MCF 10A (cell line): ENCODE results near the gene METTL16. TPM values are rescaled to one million over a fixed set of nuclear protein-coding genes. Genes with fewer than 3 reads are reported as not detected.
"Not testable (repeated sequence)": the region's sequence is repeated elsewhere in the genome, so short reads cannot be mapped to it uniquely, and the experiment has no call there.

Experiments
- BruUV-seq: library from RNA; stranded (reverse); fragments of 400-500 nt; replicated peaks from 2 replicates; lab custom pipeline; 2021; lab: Mats Ljungman, UMichigan
- CTCF ChIA-PET: fragments of 300-600 bp; sonication (Branson Sonifier 250); formaldehyde crosslinking; extraction: SDS; loops from one replicate; lab custom pipeline; 2021; ENCODE audit warnings: antibody characterized with exemption, inconsistent platforms; lab: Yijun Ruan, JAX
- POLR2A ChIA-PET: fragments of 300-600, 350-650 bp; sonication (Branson Sonifier 250); formaldehyde crosslinking; extraction: SDS; loops from one replicate; lab custom pipeline; 2020; ENCODE audit warnings: antibody characterized with exemption, inconsistent platforms; lab: Yijun Ruan, JAX
- DNase-seq: peaks from one replicate; pipeline ENCODE4 v3.0.0-alpha.2; 2018; ENCODE audit not compliant: unreplicated experiment
- H3K27ac Mint-ChIP-seq: one replicate; pipeline ENCODE4 v1.8.0; 2022; ENCODE audit warnings: mild to moderate bottlenecking, low read depth, mixed read lengths; ENCODE audit not compliant: unreplicated experiment
- H3K27me3 Mint-ChIP-seq: one replicate; pipeline ENCODE4 v1.8.0; 2022; ENCODE audit warnings: mixed read lengths; ENCODE audit not compliant: insufficient read depth, unreplicated experiment
- H3K36me3 Mint-ChIP-seq: one replicate; pipeline ENCODE4 v1.8.0; 2022; ENCODE audit warnings: mild to moderate bottlenecking, moderate library complexity, mixed read lengths; ENCODE audit not compliant: insufficient read depth, unreplicated experiment
- H3K4me1 Mint-ChIP-seq: one replicate; pipeline ENCODE4 v1.8.0; 2022; ENCODE audit warnings: mixed read lengths; ENCODE audit not compliant: insufficient read depth, unreplicated experiment
- H3K4me3 Mint-ChIP-seq: one replicate; pipeline ENCODE4 v1.8.0; 2022; ENCODE audit warnings: mild to moderate bottlenecking, moderate library complexity, mixed read lengths; ENCODE audit not compliant: unreplicated experiment
- H3K9me3 Mint-ChIP-seq: one replicate; pipeline ENCODE4 v1.8.0; 2022; ENCODE audit warnings: mixed read lengths; ENCODE audit not compliant: unreplicated experiment
- intact Hi-C: fragments of 100-400 bp; cut with micrococcal nuclease; formaldehyde crosslinking; loops from 2 replicates; pipeline ENCODE4 v1.14.1; 2022
- total RNA-seq: library from RNA; stranded (reverse); gene quantifications from 2 replicates; pipeline ENCODE4 v1.2.3, GENCODE V29; 2022
- TF ChIP-seq, protein P1 (sequence below): fragments of 200-600 bp; IDR thresholded peaks from one replicate; pipeline ENCODE4 v1.8.0; 2022; ENCODE audit warnings: antibody characterized with exemption, mild to moderate bottlenecking; ENCODE audit not compliant: unreplicated experiment

METTL16 gene
- total RNA-seq, 1 experiment from 2014 or later = 41.4 TPM

DNA sequence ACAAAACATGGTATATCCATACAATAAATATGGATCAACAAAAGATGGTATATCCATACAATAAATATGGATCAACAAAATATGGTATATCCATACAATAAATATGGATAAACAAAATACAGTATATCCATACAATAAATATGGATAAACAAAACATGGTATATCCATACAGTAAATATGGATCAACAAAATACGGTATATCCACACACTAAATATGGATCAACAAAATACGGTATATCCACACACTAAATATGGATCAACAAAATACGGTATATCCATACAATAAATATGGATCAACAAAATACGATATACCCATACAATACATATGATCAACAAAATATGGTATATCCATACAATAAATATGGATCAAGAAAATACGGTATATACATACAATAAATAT, 8.1 kb downstream of the METTL16 start:
- ChIA-PET POLR2A (interaction anchor here (1.5 kb wide), 1 partner anchor 18 kb away, joined by 3 read pairs; no protein-coding TSS in a partner anchor), CTCF (no interaction called here)
- Mint-ChIP-seq H3K4me3 (no peak overlapping the region), H3K27ac (no peak overlapping the region), H3K9me3 (no peaks in the 10 kb centered on the region), H3K27me3 (no peaks in the 10 kb centered on the region), H3K4me1 (peaks cover 18% of the 10 kb centered on the region), H3K36me3 (peaks cover 36% of the 10 kb centered on the region)
- no TSS peak for BruUV-seq
- TF ChIP-seq, protein P1, sequence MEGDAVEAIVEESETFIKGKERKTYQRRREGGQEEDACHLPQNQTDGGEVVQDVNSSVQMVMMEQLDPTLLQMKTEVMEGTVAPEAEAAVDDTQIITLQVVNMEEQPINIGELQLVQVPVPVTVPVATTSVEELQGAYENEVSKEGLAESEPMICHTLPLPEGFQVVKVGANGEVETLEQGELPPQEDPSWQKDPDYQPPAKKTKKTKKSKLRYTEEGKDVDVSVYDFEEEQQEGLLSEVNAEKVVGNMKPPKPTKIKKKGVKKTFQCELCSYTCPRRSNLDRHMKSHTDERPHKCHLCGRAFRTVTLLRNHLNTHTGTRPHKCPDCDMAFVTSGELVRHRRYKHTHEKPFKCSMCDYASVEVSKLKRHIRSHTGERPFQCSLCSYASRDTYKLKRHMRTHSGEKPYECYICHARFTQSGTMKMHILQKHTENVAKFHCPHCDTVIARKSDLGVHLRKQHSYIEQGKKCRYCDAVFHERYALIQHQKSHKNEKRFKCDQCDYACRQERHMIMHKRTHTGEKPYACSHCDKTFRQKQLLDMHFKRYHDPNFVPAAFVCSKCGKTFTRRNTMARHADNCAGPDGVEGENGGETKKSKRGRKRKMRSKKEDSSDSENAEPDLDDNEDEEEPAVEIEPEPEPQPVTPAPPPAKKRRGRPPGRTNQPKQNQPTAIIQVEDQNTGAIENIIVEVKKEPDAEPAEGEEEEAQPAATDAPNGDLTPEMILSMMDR = no peak
- DNase-seq = no peak
- intact Hi-C loops = loop anchor here (2.0 kb wide), 1 partner anchor 19 kb away; no protein-coding TSS in a partner anchor

DNA sequence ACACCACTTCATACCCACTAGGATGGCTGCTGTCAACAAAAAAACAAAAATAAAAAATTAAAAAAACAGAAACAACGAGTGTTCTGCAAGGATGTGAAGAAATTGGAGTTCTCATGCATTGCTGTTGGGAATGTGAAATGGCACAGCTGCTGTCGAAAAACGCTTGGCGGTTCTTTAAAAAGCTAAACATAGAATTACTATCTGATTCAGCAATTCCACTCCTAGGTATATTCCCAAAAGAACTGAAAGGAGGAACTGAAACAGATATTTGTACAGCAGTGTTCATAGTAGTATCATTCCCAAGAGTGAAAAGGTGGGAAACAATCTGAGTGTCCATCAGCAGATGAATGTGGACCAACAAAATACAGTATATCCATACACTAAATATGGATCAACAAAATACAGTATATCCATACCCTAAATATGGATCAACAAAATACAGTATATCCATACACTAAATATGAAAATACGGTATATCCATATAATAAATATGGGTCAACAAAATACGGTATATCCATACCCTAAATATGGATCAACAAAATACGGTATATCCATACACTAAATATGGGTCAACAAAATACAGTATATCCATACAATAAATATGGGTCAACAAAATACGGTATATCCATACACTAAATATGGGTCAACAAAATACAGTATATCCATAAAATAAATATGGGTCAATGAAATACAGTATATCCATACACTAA, 8.7 kb downstream of the METTL16 start:
- TF ChIP-seq, protein P1 = no peak
- peaks cover 13% of the 10 kb centered on the region for H3K4me1 Mint-ChIP-seq
- H3K36me3 Mint-ChIP-seq = peaks cover 42% of the 10 kb centered on the region
- ChIA-PET POLR2A (no interaction called here), CTCF (no interaction called here)
- intact Hi-C loops = loop anchor here (2.0 kb wide), 1 partner anchor 18 kb away; no protein-coding TSS in a partner anchor
- DNase-seq = no peak
- H3K4me3 Mint-ChIP-seq = no peak overlapping the region
- H3K27me3 Mint-ChIP-seq = no peaks in the 10 kb centered on the region
- H3K27ac Mint-ChIP-seq = no peak overlapping the region
- no TSS peak for BruUV-seq
- H3K9me3 Mint-ChIP-seq = no peaks in the 10 kb centered on the region

DNA sequence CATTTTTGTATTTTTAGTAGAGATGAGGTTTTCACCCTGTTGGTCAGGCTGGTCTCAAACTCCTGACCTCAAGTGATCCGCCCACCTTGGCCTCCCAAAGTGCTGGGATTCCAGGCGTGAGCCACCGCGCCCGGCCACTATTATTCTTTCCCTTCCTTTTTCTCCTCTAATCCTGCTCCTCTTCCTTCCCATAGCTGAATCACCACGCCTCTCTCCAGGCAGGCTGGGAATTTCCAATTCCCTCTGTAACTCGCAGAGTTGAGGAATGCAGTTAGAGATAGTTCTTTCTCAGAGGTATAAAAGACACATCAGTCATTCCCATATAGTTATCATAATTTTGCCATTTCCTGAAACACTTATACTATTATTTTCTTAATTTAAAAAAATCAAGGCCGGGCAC, 11.2 kb downstream of the METTL16 start:
- TF ChIP-seq, protein P1 = no peak
- Mint-ChIP-seq H3K27me3 (no peaks in the 10 kb centered on the region), H3K27ac (no peak overlapping the region), H3K9me3 (no peaks in the 10 kb centered on the region), H3K4me3 (no peak overlapping the region), H3K36me3 (peaks cover 61% of the 10 kb centered on the region), H3K4me1 (peaks cover 8% of the 10 kb centered on the region)
- DNase-seq = no peak
- POLR2A ChIA-PET = interaction anchor here (1.1 to 1.6 kb wide), 2 partner anchors 10 to 15 kb away, joined by 4 read pairs; no protein-coding TSS in a partner anchor
- CTCF ChIA-PET = interaction anchor here (0.9 to 1.5 kb wide), 2 partner anchors 10 to 174 kb away, joined by 3 read pairs; no protein-coding TSS in a partner anchor
- intact Hi-C loops = no loop called here
- no TSS peak for BruUV-seq

DNA sequence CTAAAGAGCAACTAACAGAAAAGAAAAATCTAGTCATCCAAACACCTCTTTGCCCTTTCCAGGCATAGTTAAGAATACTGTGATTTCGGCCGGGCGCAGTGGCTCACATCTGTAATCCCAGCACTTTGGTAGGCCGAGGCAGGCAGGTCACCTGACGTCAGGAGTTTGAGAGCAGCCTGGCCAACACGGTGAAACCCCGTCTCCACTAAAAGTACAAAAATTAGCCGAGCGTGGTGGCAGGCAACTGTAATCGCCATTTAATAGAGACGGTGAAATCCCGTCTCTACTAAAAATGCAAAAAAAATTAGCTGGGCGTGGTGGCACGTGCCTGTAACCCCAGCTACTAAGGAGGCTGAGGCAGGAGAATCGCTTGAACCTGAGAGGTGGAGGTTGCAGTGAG, 22.4 kb downstream of the METTL16 start:
- H3K4me1 Mint-ChIP-seq = peaks cover 22% of the 10 kb centered on the region
- CTCF ChIA-PET = interaction anchor here (0.6 to 0.9 kb wide), 3 partner anchors 107 to 216 kb away, joined by 3 to 5 read pairs (median 3); no protein-coding TSS in a partner anchor
- POLR2A ChIA-PET = interaction anchor here (0.5 to 2.8 kb wide), 6 partner anchors 13 to 135 kb away, joined by 3 to 8 read pairs (median 3); partner anchors contain the start of gene METTL16
- H3K4me3 Mint-ChIP-seq, H3K9me3 Mint-ChIP-seq, H3K27ac Mint-ChIP-seq, DNase-seq, intact Hi-C loops, H3K27me3 Mint-ChIP-seq, BruUV-seq, H3K36me3 Mint-ChIP-seq: not testable (repeated sequence)
